HUES64 (cell line): ENCODE measurements around the gene ARL14.
"Not testable (repeated sequence)": the region's sequence is repeated elsewhere in the genome, so short reads cannot be mapped to it uniquely, and the experiment has no call there.

Experiments used
- H3K27ac ChIP-seq: 2 replicates; pipeline ENCODE4 v1.7.0; 2013; ENCODE audit warnings: low read depth, low read length, inconsistent platforms
- H3K27me3 ChIP-seq: 2 replicates; pipeline ENCODE4 v1.6.1; 2013; ENCODE audit warnings: mild to moderate bottlenecking, low read length; ENCODE audit not compliant: insufficient read depth
- H3K36me3 ChIP-seq: 2 replicates; pipeline ENCODE4 v1.6.1; 2013; ENCODE audit warnings: mild to moderate bottlenecking, low read length; ENCODE audit not compliant: insufficient read depth
- H3K4me1 ChIP-seq: 2 replicates; pipeline ENCODE4 v1.6.1; 2013; ENCODE audit warnings: mild to moderate bottlenecking, low read length, moderate library complexity; ENCODE audit not compliant: insufficient read depth
- H3K4me3 ChIP-seq: 2 replicates; pipeline ENCODE4 v1.5.1; 2013; ENCODE audit warnings: mild to moderate bottlenecking, low read length, moderate library complexity
- H3K9ac ChIP-seq: 2 replicates; pipeline ENCODE4 v1.6.1; 2013; ENCODE audit warnings: mild to moderate bottlenecking, low read depth, low read length
- H3K9me3 ChIP-seq: 2 replicates; pipeline ENCODE4 v1.6.1; 2013; ENCODE audit warnings: low read depth, low read length; ENCODE audit not compliant: insufficient read depth
- WGBS: fragments of 150-250, 120-280 bp; methylation state at CpG from one replicate; pipeline ENCODE4 v1.1.7; 2013; ENCODE audit warnings: missing lambda C conversion rate; 5-methylcytosine and 5-hydroxymethylcytosine counted together

ARL14 gene

DNA sequence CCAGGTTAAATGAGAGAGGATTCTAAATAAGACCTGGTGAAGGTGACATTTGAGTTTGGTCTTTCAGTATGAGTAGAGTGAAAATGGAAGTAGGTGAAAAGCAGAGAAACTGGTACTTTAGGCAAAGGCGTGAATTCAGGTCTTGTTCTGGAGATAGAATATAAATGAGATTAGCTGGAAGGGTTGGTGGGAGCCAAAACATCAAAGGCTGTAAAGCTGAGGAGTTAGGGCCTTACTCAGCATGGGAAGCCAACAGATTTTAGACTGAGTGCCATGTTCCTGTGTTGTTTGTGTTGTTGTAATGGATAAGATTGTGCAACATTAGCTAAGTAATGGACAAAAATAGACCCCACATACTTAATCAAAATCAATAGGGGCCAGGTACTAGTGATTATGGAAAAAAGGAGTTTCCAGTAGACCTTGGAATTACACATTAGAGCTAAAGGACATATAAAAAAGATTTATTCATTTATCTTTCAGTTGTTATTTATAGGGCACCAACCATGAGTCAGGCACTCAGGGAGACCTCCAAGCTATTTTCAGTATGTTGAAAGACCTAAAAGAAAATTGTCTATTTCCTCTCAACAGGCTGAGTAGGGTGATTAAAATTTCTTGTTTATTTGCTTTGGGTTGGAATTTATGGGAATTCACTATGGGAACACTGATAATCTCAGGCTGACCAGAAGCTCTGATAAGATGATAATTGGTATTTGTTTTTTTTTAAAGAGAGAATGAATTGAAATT lies 20.8 kb downstream of the ARL14 start:
- no peaks in the 10 kb centered on the region for H3K36me3 ChIP-seq
- H3K27ac ChIP-seq, result no peak overlapping the region
- 87% methylated on average over 1 of the region's 1 CpG for WGBS
- H3K27me3 ChIP-seq, result no peaks in the 10 kb centered on the region
- no peaks in the 10 kb centered on the region for H3K9me3 ChIP-seq
- H3K9ac ChIP-seq, result no peak overlapping the region
- no peak overlapping the region for H3K4me3 ChIP-seq
- no peaks in the 10 kb centered on the region for H3K4me1 ChIP-seq

DNA sequence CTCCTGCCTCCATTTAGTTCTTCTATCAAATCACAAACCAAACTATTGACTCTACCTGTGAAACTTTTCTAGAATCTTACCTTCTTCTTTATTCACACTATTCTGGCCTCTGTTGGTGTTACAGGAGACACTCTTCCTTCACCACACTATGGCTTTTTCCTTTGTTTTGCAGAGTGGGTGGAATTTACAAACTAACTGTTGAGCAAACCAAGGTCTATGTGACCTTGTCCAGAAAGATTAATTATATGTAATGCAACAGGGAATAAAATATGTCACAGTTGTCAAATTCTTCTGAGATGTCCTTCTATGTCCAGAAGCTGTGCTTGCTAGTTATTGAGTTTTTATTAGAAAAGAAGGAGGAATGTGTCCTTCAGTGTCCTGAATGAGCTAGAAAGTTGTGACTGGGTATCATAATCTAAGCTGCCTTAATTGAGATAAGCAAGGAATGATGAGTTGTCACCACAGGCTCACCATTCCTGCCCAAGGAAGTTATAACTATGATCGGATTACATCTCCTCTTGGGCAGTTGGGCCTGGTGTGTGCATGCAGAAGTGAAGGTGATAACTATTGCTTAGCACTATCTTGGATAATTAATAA lies 21.7 kb downstream of the ARL14 start:
- Histone ChIP-seq H3K27ac (no peak overlapping the region), H3K4me3 (no peak overlapping the region), H3K9me3 (no peaks in the 10 kb centered on the region), H3K9ac (no peak overlapping the region), H3K36me3 (no peaks in the 10 kb centered on the region), H3K4me1 (no peaks in the 10 kb centered on the region), H3K27me3 (no peaks in the 10 kb centered on the region)
- 91% methylated on average over 1 of the region's 1 CpG for WGBS

DNA sequence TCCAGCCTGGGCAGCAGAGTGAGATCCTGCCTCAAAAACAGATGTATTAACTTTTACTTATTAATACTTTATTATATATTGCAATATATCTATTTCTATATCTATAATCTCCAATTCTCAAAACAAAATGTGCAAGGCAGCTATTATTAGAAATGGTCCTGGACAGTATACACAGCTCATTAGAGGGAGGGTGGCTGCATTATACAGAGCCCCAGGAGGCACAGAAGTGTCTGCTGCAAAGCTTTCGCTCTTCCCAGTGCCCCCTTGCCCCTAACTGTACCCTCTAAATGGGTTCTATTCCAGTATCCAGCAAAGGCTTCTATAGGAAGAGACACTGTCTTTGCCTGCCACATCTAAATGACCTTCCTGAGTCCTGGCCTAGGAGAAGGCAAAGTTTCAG lies 24.5 kb downstream of the ARL14 start:
- H3K4me1 ChIP-seq, result no peaks in the 10 kb centered on the region
- no peak overlapping the region for H3K9ac ChIP-seq
- no peaks in the 10 kb centered on the region for H3K27me3 ChIP-seq
- no peaks in the 10 kb centered on the region for H3K36me3 ChIP-seq
- 100% methylated on average over 1 of the region's 1 CpG for WGBS
- H3K27ac ChIP-seq, result no peak overlapping the region
- H3K9me3 ChIP-seq, result no peaks in the 10 kb centered on the region
- no peak overlapping the region for H3K4me3 ChIP-seq

DNA sequence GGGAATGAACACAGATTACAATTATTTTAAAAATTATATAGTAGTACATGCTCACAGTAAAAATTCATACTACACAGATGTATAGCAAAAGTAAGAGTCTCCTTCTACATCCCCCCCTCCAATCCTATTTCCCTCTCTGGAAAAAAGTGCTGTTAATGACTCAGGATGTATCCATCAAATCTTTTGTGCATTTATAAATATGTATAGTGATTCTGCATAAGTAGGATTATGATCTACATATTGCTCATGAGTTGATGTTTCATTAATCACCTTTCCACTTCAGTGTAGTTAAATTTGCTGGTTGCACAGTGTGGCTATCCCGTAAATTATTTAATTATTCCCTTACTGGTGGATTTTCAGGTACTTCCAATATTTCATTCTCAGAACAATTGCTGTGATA lies 25.3 kb downstream of the ARL14 start:
- H3K4me1 ChIP-seq, result no peaks in the 10 kb centered on the region
- H3K27me3 ChIP-seq, result no peaks in the 10 kb centered on the region
- WGBS, result 100% methylated on average over 1 of the region's 1 CpG

DNA sequence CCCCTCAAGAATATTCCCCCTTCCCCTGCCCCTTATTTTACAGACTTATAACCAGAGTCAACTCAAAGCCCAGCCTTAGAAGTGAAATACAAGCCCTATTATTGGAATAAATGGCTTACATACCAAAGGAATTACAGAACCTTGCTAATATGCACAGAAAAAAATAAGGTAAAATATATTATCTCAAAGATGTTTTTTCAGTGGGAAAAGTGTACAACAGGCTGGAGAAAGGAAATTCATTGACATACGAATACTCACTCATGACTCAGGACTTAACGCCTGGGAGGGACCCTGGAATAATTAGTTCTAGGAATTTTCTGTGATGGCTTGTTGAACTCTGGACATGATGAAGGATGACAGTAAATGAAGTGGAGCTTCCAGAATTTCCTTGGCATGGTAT lies 27.0 kb downstream of the ARL14 start:
- H3K9me3 ChIP-seq, result no peaks in the 10 kb centered on the region
- H3K4me3 ChIP-seq, result no peak overlapping the region
- no peaks in the 10 kb centered on the region for H3K27me3 ChIP-seq
- no peak overlapping the region for H3K9ac ChIP-seq
- H3K36me3 ChIP-seq, result no peaks in the 10 kb centered on the region
- H3K27ac ChIP-seq, result no peak overlapping the region
- whole genome bisulfite sequencing, result 95% methylated on average over 2 of the region's 2 CpGs
- peaks cover 5% of the 10 kb centered on the region; the same call in 1 of the 2 replicates for H3K4me1 ChIP-seq

More for the DNA sequence above, 25.3 kb downstream of the ARL14 start:
- H3K9me3 ChIP-seq, result no peaks in the 10 kb centered on the region
- H3K27ac ChIP-seq, result no peak overlapping the region
- no peak overlapping the region for H3K9ac ChIP-seq
- H3K4me3 ChIP-seq, result no peak overlapping the region
- H3K36me3 ChIP-seq, result no peaks in the 10 kb centered on the region

DNA sequence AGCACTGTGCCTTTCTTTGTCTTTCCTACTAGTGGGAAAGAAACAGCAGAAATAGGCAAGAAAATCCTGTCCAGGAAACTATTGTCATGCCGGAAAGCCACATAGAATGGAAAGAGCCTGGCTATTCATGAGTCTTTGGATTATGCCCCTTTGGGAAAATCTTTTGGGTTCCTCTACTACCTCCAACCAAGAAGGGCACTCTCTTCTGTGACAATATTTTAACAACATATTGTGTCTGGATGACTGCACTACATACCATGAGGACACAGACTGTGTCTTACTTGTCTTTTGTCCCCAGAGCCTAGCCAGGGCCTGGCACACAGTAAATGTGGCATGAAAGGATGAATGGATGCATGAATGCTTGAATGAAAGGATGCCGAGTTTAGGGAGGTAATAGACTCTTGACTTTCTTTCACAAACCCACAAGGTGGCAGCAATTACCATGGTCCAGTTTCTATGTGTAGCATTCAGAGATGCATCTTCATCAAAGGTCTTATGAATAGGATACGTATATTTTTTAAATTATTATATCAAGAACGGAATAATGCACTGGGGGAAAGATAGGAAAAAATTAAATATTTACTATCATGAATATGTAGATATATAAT lies 30.3 kb downstream of the ARL14 start:
- Histone ChIP-seq H3K4me3 (no peak overlapping the region), H3K27ac (no peak overlapping the region), H3K4me1 (peaks cover 8% of the 10 kb centered on the region; the same call in 1 of the 2 replicates), H3K9ac (no peak overlapping the region), H3K27me3 (no peaks in the 10 kb centered on the region), H3K36me3 (no peaks in the 10 kb centered on the region), H3K9me3 (no peaks in the 10 kb centered on the region)
- WGBS, result 63% methylated on average over 2 of the region's 4 CpGs

DNA sequence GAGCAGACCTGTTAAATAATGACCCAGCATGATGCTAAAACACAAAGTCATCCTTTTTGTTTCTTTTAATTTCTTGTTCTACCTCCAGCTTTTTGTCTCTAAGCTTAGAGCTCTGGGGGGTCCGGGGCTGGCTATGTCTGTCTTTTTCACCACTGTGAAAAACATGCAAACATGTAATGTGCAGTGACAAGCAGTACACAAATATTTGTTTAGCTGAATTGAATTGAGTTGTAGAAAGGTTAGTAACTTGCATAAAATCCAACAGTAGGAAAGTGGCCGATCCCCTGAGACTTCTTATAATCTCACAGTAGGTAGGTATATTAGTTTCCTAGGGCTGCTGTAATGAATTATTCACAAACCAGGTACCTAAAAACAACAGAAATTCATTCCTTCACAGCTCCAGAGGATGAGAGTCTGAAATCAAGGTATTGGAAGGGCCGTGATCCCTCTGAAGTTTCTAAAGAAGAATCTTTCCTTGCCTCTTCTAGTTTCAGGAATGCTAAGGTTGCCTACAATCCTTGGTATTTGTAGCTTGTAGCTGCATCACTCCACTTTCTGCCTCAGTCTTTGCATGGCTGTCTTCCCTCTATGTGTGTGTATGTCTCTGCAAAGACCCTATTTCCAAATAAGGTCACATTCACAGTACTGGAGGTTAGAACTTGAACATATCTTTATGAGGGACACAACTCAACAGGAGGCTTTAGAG lies 32.7 kb downstream of the ARL14 start:
- Histone ChIP-seq H3K27me3 (no peaks in the 10 kb centered on the region), H3K9me3 (no peaks in the 10 kb centered on the region), H3K4me3 (no peak overlapping the region), H3K4me1 (peaks cover 8% of the 10 kb centered on the region; the same call in 1 of the 2 replicates), H3K36me3 (no peaks in the 10 kb centered on the region), H3K27ac (no peak overlapping the region), H3K9ac (no peak overlapping the region)
- 83% methylated on average over 3 of the region's 3 CpGs for WGBS

DNA sequence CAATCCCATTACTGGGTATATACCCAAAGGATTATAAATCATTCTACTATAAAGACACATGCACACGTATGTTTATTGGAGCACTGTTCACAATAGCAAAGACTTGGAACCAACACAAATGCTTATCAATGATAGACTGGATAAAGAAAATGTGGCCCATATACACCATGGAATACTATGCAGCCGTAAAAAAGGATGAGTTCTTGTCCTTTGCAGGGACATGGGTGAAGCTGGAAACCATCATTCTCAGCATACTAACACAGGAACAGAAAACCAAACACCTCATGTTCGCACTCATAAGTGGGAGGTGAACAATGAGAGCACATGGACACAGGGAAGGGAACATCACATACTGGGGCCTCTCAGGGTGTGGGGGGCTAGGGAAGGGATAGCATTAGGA lies 36.2 kb downstream of the ARL14 start:
- 100% methylated on average over 2 of the region's 3 CpGs for WGBS

DNA sequence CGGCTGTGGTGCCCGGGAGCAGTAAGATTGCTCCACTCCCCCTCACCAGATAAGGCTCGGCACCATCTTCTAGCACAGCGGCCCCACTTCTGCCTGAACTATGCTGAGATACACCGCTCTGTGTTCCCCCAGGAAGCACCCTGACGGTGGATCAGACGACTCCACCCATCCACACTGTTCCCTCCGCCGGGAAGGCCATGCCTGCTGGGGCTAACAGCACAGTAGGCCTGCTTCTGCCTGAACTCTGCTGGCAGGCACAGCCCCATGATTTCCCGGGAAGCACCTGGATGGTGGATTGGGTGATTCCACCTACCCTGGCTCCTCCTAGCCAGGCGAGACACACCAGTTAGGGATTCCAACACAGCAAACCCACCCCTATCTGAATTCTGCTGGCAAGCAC lies 42.8 kb downstream of the ARL14 start:
- Histone ChIP-seq H3K27me3 (no peaks in the 10 kb centered on the region), H3K4me3 (no peak overlapping the region), H3K9me3 (no peaks in the 10 kb centered on the region; the same call in 1 of the 2 replicates), H3K4me1 (no peaks in the 10 kb centered on the region), H3K27ac (no peak overlapping the region), H3K9ac (no peak overlapping the region), H3K36me3 (no peaks in the 10 kb centered on the region)
- WGBS, result 91% methylated on average over 11 of the region's 11 CpGs

More for the DNA sequence above, 36.2 kb downstream of the ARL14 start:
- not testable (repeated sequence) for H3K4me3 ChIP-seq, H3K27ac ChIP-seq, H3K9ac ChIP-seq, H3K27me3 ChIP-seq, H3K4me1 ChIP-seq, H3K9me3 ChIP-seq, H3K36me3 ChIP-seq

DNA sequence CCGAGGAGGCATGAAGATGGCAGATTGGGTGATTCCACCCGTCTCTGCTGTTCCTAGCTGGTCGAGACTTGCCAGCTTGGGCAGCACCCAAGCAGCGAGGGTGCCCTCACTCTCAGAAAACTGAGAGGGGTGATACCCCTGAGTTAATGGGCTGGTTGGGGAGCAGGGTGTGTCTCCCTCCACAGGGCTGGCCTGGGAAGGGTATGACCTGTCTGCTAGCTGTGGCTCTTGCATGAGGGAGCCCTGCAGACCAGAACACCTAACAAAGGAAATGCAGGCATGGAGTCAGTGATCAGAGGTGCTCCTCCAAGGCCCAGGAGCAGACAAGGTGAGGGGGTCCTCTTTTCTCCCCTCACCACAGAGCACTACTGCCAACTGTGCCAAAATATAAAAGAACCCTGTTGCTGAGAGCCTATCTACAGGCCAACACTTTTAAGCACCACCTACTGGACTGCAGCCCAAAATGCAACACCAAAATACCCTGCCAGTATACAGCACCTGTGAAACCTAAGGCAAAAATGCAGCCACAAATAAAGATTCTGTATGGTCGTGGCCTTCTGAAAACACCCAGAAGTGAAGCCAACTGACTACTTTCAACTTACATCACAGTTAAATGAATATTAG lies 43.3 kb downstream of the ARL14 start:
- Histone ChIP-seq H3K9ac (no peak overlapping the region), H3K4me1 (no peaks in the 10 kb centered on the region), H3K9me3 (no peaks in the 10 kb centered on the region; the same call in 1 of the 2 replicates), H3K36me3 (no peaks in the 10 kb centered on the region), H3K27ac (no peak overlapping the region), H3K27me3 (no peaks in the 10 kb centered on the region), H3K4me3 (no peak overlapping the region)
- WGBS, result 90% methylated on average over 5 of the region's 5 CpGs

DNA sequence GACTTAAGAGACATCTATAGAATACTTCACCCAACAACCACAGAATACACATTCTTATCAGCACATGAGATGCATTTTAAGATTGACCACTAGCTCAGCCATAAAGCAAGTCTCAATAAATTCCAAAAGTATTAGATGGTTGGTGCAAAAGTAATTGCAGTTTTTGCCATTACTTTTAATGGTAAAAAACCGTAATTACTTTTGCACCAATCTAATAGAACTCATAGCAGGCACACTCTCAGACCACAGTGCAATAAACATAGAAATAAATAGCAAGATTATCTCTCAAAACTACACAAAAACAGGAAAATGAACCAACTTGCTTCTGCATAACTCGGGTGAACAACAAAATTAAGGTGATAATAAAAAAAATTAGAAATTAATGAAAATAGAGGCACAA lies 45.4 kb downstream of the ARL14 start:
- Histone ChIP-seq H3K4me3 (no peak overlapping the region), H3K27ac (no peak overlapping the region), H3K9ac (no peak overlapping the region), H3K36me3 (no peaks in the 10 kb centered on the region), H3K4me1 (no peaks in the 10 kb centered on the region), H3K27me3 (no peaks in the 10 kb centered on the region), H3K9me3 (no peaks in the 10 kb centered on the region; the same call in 1 of the 2 replicates)
- 57% methylated on average over 1 of the region's 2 CpGs for WGBS
